ACC112 (cell line): ENCODE data around the gene RNF26.

Source experiments
- H2AFZ ChIP-seq: fragments of 200-600 bp; sonication (generic); one replicate; pipeline ENCODE4 v1.6.0; 2017; ENCODE audit warnings: antibody characterized with exemption, low read length; ENCODE audit not compliant: unreplicated experiment
- H3K27ac ChIP-seq: fragments of 200-600 bp; sonication (generic); 2 replicates; pipeline ENCODE4 v1.5.1; 2014; ENCODE audit warnings: low read depth, mild to moderate bottlenecking, antibody characterized with exemption, low read length, moderate library complexity
- H3K27me3 ChIP-seq: fragments of 200-600 bp; sonication (generic); 2 replicates; pipeline ENCODE4 v1.6.1; 2014; ENCODE audit warnings: mild to moderate bottlenecking, antibody characterized with exemption, low read length, moderate library complexity, mixed read lengths; ENCODE audit not compliant: insufficient read depth
- H3K36me3 ChIP-seq: fragments of 200-600 bp; sonication (generic); 2 replicates; pipeline ENCODE4 v1.6.1; 2016; ENCODE audit warnings: mild to moderate bottlenecking, antibody characterized with exemption, low read length, moderate library complexity, mixed read lengths; ENCODE audit not compliant: insufficient read depth
- H3K4me1 ChIP-seq: fragments of 200-600 bp; sonication (generic); one replicate; pipeline ENCODE4 v1.6.1; 2016; ENCODE audit warnings: low read length, mixed read lengths; ENCODE audit not compliant: insufficient read depth, unreplicated experiment, control insufficient read depth
- H3K4me3 ChIP-seq: fragments of 200-600 bp; sonication (generic); 2 replicates; pipeline ENCODE4 v1.5.1; 2014; ENCODE audit warnings: mild to moderate bottlenecking, low read depth, low read length
- H3K79me2 ChIP-seq: fragments of 200-600 bp; sonication (generic); one replicate; pipeline ENCODE4 v1.6.0; 2016; ENCODE audit warnings: low read length; ENCODE audit not compliant: control insufficient read depth, unreplicated experiment, insufficient read depth

RNF26 gene

DNA sequence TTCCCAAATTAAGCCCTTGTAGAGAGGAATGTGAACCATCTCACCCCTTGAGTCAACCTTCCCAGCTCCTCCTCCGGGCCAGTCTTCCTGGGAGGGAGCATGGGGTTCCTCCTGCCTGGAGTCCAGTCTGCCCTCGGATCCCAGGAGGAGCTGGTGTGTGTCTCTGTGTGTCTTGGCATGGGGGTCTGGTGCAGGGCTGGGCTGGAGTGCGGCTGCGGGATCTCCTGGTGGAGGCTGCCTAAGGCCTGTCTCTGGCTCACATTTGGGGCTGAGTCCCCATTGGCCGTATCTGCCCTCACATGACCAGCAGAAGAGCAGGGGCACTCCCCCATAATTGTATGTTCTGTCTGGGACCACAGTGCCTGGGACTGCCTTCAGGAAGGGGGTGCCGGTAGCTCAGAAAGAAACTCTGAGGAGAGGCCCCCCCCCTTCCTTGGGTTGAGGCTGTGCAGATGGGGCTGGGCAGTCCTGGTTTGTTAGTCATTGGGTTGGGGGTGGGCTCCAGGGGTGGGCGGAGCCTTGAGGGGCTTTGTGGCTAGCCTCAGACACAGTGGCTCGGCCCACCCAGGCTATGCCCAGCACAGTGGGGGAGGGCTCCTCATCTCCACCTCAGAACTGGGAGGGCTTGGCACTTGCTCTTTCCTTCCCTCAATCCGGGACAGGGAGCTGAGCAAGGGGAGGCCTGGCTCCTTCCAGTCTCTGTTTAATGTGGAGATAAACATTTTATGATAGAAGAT is 3.4 kb downstream of the RNF26 start:
- Histone ChIP-seq H3K4me3 (peak overlapping the region; percentile 53), H3K27ac (peak overlapping the region; percentile 43), H3K79me2 (peaks cover 18% of the 10 kb centered on the region), H3K36me3 (no peaks in the 10 kb centered on the region), H2AFZ (no peak overlapping the region), H3K27me3 (peaks cover 16% of the 10 kb centered on the region), H3K4me1 (peaks cover 33% of the 10 kb centered on the region)

DNA sequence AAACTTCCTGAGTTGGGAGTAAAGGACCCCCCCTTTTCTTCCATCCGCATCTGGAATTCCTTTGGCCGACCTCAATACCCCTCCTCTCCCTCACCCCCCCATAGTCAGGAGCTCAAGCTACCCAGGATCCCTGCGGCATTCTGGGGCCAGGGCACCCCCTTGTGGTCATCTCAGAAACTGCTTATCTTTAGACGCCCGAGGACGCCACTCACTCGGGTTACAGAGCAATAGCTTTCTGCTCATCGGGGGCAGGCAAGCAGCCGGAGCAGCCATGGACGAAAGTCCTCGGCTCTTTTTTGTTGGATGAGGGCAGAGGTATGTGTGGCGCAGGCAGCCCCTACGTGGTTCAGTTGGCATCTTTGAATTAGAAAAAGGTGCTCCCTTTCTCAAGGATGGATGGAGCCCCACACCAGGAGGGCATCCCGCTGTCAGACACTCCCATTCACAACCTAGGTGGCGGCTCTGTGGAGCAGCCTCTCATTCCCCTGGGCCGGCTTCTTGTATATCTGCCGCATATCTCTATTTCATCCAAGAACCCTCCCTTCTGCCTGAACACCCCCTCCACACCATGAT is 4.1 kb downstream of the RNF26 start:
- Histone ChIP-seq H3K36me3 (no peaks in the 10 kb centered on the region), H3K27me3 (peaks cover 16% of the 10 kb centered on the region), H3K4me1 (peaks cover 33% of the 10 kb centered on the region), H3K4me3 (peak overlapping the region; percentile 53), H2AFZ (no peak overlapping the region), H3K27ac (no peak overlapping the region; the same call in 1 of the 2 replicates), H3K79me2 (peaks cover 18% of the 10 kb centered on the region)

DNA sequence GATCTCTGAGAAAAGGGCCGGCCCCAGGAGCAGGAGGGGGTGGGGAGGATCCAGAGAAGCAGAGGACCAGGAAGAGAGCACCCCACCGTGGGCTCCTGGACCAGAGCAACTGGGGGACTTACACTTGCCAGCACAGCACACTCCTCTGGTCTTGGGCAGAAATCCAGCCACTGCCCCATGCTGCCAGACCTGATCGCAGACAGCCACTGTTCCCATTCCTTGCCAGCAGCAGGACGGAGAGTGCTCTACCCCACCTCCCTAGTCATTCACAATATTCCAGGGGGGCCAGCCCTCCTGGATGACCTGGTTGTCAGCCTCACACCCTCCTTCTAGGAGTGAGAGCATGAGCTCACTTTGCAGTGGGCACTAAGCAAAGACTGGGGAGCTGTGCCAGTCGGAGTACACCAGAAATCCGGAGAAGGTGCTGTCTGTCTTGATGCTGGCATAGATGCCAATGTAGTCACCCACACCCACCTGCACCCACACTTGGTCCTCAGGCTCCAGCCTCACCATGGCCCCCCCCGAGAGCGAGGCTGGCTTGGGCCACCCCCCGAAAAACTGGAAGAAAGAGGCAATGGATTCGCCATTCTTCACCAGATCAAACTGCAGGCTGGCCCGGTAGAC is 4.8 kb downstream of the RNF26 start:
- Histone ChIP-seq H3K27ac (no peak overlapping the region), H3K36me3 (no peaks in the 10 kb centered on the region), H2AFZ (no peak overlapping the region), H3K27me3 (peaks cover 16% of the 10 kb centered on the region), H3K4me1 (peaks cover 33% of the 10 kb centered on the region), H3K4me3 (peak overlapping the region; percentile 74), H3K79me2 (peaks cover 18% of the 10 kb centered on the region)

DNA sequence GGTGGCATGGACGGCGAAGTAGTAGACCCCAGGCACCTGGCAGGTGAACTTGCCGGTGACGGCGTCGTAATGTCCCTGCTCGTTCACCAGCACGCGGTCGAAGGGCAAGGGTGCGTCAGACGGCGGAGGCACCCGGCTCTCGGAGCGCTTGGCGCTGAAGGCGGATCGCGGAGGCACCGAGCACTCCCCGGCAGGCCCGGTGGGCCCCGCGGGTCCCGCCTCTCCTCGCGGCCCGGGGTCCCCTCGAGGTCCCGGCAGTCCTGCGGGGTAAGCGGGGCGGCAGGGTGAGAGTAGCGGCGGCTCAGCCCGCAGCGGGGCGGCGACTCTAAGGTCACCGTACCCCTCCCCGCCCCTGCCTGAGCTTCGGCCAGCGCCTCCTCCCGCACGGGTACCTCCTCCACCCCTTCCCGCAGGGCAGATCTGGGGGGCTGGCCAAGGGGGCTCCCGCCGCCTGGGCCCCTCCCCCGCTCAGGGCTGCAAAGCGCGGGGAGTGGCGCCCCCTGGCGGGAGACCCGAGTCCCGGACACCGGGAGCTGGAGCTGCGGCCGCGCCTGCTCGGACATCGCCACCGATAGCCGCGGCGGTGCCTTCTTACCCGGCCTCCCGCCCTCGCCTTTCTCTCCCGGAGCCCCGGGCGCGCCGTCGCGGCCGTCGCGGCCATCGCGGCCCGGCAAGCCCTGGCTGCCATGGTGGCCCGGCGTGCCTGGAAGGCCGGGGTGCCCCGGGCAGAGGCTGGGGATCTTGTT is 5.4 kb downstream of the RNF26 start:
- H3K4me1 ChIP-seq: peaks cover 33% of the 10 kb centered on the region
- no peaks in the 10 kb centered on the region for H3K36me3 ChIP-seq
- H3K4me3 ChIP-seq: peak overlapping the region; percentile 74
- no peak overlapping the region for H3K27ac ChIP-seq
- peaks cover 15% of the 10 kb centered on the region for H3K79me2 ChIP-seq
- H2AFZ ChIP-seq: peak overlapping the region; percentile 56
- H3K27me3 ChIP-seq: peaks cover 16% of the 10 kb centered on the region

DNA sequence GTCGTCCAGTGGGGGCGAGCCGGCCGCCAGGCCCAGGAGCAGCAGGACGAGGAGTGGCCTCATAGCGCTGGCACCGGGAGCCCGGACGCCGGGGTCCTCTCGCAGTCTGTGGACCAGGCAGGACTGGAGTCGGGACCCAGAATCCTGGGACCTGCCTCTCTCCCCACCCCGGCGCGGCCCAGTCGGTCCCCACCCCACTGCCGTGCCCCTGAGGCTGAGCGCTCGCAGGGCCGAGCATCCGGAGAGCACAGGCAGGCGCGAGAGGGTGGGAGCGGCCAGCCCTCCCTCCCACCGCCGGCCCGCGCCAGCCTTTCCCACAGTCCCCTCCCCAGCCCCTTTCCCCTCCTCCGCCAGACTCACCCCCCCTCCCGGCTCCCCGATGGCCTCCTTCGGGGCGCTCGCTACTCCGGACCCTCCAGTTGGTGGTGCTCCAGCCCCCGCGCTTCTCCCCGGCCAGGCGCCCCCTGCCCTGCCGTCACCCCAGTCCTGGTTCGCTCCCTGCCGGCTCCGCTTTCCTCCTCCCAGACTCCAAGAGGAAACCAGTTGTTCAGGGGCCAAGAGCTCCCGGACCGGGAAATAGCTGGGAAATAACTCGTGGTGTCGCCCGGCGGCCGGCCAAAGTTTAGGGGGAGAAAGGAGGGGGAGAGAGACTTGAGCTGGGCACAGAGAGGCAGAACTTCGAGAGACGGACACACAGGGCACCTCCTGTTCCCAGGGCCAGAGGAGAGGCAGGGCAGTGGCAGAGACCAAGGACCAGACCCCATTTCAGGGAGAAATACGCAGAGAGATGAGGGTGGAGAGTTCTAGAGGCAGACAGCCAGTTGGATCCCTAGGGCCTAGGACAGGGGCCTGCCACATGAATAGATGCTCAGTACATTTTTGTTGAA is 6.3 kb downstream of the RNF26 start, which contains the start of gene C1QTNF5:
C1QTNF5 (minus strand) TSS at position 549 of the 887 bp plus-strand sequence; CDS start at position 63, 486 bp downstream.
- Histone ChIP-seq H3K4me3 (peak within 1 kb of the TSS; percentile 74), H3K27ac (no peak within 1 kb of the TSS), H2AFZ (peak within 1 kb of the TSS; percentile 56), H3K4me1 (peaks cover 27% of the 10 kb centered on the region), H3K27me3 (peaks cover 21% of the 10 kb centered on the region), H3K36me3 (no peaks in the 10 kb centered on the region), H3K79me2 (peaks cover 6% of the 10 kb centered on the region)

DNA sequence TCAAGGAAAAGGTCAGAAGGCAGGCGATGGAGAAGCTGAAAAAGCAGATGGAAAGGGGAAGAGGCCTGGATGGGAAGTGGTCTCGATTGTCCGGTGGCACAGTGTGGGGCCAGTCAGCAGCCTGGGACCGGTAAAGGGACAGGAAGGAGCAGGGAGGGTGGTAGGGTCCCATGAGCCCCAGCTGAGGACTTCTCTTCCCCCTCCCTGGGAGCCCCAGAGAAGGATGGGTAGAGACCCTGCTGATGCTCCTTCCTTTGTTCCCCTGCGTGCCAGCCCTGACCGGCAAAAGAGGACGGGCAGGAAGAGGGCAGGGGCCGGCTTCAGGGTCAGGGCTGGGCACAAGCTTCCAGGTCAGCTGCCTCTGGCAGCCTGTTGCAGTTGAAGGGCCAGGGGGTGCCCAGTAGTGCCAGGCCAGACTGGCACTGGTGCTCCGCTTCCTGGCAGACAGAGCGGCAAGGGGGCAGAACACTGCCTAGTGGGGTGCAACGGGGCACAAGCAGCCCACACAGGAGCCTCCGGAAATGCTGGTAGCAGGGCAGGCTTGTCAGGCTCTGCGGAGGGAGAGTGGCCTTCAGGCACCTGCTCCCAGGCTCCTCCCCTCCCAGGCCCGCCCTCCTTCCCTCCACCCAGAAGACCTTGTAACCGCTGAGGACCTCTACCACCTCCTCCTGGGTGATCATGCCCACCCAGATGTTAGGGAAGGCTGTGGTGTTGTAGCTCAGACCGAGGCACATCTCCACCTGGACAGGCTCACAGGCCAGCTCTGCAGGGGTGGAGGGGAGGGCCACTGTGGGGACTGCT is 7.1 kb downstream of the RNF26 start:
- Histone ChIP-seq H3K36me3 (no peaks in the 10 kb centered on the region), H3K27me3 (peaks cover 21% of the 10 kb centered on the region), H3K27ac (no peak overlapping the region), H3K4me1 (peaks cover 24% of the 10 kb centered on the region), H3K4me3 (no peak overlapping the region), H3K79me2 (no peaks in the 10 kb centered on the region), H2AFZ (no peak overlapping the region)

DNA sequence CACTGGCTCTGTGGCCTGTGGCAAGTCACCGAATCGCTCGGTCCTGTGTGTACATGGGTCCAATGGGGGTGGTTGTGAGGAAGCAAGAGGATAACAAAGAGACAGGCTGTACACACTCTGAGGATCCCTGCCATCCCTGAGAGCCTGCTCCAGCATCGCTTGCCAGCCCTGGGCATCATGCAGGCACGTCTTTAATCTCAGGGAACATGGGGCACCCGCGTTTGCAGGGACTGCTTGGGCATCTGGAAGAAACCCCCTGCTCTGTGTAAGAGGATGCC is 7.6 kb downstream of the RNF26 start:
- Histone ChIP-seq H3K36me3 (no peaks in the 10 kb centered on the region), H3K27ac (no peak overlapping the region), H3K79me2 (no peaks in the 10 kb centered on the region), H2AFZ (no peak overlapping the region), H3K27me3 (peaks cover 21% of the 10 kb centered on the region), H3K4me3 (no peak overlapping the region), H3K4me1 (peaks cover 22% of the 10 kb centered on the region)

DNA sequence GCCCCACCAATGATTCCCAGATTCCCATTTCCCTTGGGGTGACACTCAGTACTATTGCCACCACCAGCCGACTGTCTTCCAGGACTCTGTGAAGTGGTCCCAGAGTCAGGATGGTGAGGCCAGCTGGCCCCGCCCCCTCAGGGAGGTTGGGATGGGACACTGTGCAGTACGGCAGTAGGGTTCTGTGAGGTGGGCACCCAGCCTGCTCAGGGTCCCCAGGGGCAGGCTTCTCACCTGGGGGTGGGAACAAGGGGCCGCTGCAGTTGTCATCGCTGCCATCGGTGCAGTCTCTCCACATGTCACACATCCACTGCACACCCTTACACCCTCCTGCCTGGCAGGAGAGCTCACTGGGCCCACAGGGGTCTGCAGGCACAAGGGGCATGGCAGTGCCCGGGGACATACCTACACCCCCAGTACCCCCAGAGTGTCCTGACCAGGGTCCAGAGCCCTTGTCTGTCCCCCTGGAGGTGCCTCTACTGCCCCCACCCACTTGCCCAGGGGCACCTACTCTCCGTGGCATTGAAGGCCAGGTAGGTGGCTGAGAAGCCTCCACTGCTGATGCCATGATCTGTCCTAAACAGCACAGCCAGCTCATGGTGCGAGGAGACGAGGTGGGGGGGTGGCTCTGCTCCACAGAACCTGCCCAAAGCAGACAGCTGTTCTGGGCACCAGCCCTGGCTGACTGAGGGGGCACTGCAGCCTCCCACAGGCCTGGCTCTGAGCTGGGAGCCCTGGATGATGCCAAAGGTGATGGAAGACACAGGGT is 8.2 kb downstream of the RNF26 start:
- H3K79me2 ChIP-seq: no peaks in the 10 kb centered on the region
- H3K4me3 ChIP-seq: no peak overlapping the region
- H3K27me3 ChIP-seq: peaks cover 21% of the 10 kb centered on the region
- no peak overlapping the region for H3K27ac ChIP-seq
- no peak overlapping the region for H2AFZ ChIP-seq
- H3K4me1 ChIP-seq: peaks cover 17% of the 10 kb centered on the region
- no peaks in the 10 kb centered on the region for H3K36me3 ChIP-seq

DNA sequence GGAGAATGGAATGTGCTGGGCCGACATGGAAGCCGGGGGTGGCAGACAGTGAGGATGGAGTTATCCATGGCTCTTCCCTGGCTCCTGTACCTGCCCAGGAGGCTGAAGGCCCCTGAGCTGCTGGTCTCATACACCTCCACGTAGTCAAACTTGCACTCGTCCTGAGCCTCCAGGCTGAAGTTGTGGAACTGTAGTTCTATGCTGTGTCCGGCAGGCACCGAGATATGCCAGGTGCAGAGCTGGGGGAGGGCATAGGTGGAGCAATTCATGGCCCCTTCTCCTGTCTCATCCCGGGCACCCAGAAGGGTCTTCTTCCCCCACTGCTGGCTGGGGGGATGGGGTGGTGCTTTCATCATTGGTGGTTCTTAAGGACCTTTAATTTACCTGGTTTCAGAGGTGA is 9.4 kb downstream of the RNF26 start:
- Histone ChIP-seq H3K4me1 (peaks cover 5% of the 10 kb centered on the region), H2AFZ (no peak overlapping the region), H3K4me3 (no peak overlapping the region), H3K27me3 (peaks cover 21% of the 10 kb centered on the region), H3K79me2 (no peaks in the 10 kb centered on the region), H3K27ac (no peak overlapping the region), H3K36me3 (no peaks in the 10 kb centered on the region)
